GM19351 (cell line): ENCODE results near the gene TPPP2.
"Not testable (repeated sequence)": the region's sequence is repeated elsewhere in the genome, so short reads cannot be mapped to it uniquely, and the experiment has no call there.

Experiments used
- ATAC-seq: cut with Tn5 transposase; IDR thresholded peaks from one replicate; pipeline ENCODE4 v1.9.1; 2021; ENCODE audit warnings: mild to moderate bottlenecking, moderate library complexity; ENCODE audit not compliant: unreplicated experiment

Gene TPPP2

DNA sequence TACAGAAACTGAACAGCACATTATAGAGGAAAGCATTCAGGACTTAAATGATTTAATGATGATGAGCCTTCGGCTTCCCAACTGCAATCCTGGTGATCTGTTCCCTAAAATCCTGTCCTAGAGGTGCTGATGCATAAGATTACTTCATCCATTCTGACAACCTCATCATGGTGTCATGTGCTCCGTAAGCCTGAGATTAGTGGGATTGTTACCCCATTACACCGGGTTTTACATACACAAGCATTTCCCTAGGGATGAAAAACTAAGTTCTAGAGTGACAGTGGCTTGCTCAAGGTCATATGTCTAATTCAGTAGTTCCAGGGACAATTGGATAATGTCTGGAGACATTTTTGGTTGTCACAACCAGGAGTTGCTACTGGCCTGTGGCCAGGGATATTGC lies 7.1 kb downstream of the TPPP2 start:
- no peak for ATAC-seq

GRCh38 chr14:21038441-21039422 lies 8.7 kb downstream of the TPPP2 start:
- ATAC-seq = no peak

DNA sequence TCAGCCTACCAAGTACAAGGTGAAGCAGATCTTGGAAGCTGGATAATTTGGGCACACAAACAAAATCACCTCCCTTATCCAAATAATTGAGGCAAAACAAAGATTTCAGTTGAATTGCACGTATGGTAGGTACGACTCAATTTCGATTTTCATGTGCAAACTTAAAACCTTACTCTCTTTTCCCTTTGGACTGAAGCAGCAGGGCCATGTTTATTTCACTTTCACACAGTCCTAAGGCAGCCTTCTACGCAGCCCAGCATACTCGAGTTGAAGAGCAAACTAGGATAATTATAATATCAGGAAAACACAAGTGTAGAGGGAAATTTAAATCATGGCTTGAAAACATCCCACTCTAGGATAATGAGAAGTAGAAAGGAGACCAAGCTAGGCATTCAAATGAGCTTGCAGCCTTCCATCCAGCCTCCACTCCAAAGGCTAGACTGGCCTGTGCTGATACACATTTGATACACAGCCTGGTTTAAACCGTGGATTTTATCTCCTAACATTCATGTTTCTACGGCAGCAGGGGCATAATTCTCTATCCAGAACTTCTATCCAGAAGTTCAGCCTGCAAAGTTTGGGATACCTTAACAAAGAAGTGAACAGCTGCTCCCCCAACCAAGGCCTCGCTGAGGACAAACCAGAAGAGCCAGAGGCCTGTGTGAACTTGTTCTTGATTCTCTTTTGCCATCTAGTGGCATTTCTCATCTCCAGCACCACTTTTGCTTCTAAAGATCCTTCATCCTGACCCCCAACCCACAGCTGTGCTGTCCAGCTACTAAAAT lies 9.8 kb downstream of the TPPP2 start:
- ATAC-seq = no peak

- ATAC-seq = no peak
These were observed 10.4 kb downstream of the TPPP2 start for GRCh38 chr14:21040370-21040925.

DNA sequence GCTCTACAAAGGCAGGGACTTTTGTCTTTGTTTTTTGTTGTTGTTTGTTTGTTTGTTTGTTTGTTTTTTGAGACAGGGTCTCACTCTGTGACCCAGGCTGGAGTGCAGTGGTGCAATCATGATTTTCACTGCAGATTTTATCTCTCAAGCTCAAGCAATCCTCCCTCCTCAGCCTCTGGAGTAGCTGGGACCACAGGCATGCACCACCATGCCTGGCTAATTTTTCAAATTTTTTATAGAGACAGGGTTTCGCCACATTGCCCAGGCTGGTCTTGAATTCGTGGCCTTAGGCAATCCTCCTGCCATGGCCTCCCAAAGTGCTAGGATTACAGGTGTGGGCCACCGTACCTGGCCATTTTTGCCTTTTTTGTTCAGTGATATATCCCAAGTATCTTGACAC lies 10.9 kb downstream of the TPPP2 start:
- ATAC-seq = not testable (repeated sequence)

GRCh38 chr14:21041676-21042433 lies 11.8 kb downstream of the TPPP2 start, which contains the start of gene RNASE7:
TSS of gene RNASE7 (plus strand) at chr14:21042362. CDS start at chr14:21042993, 631 bp downstream.
- no peak for ATAC-seq

GRCh38 chr14:21042918-21043317 lies 12.9 kb downstream of the TPPP2 start:
- ATAC-seq = no peak

GRCh38 chr14:21043387-21043973 lies 13.5 kb downstream of the TPPP2 start:
- ATAC-seq = no peak

DNA sequence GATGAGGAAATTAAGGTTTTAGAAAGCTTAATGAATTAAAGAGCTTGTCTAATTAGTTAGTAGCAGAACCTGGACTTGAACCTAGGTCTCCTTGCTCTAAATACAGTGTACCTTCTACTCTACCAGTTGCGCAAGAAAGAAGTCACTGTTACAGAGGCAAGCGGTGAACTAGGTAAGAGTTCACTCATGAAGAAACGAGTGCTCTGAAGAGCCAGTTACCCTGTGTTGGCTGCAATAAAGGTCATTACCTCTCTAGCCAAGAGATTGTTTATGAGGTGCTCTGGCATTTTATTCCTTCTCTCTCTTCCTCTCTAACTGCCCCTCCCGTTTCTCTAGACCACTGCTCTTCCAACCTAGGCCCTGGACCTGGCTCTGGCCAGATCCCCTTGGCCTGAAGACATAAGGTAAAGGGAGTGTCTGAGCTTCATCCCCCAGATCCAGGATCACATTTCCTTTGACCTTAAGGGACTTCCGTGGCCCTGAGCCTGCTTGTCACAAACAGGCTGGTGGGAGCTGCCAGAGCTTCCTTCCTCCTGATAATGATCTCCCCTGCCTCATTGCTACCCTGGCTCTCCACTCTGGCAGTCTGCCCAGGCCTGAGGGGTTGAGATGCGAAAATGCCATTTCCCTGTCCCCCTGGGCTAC lies 14.1 kb downstream of the TPPP2 start:
- no peak for ATAC-seq

- no peak for ATAC-seq
These were observed 17.4 kb downstream of the TPPP2 start for GRCh38 chr14:21047378-21047781.

DNA sequence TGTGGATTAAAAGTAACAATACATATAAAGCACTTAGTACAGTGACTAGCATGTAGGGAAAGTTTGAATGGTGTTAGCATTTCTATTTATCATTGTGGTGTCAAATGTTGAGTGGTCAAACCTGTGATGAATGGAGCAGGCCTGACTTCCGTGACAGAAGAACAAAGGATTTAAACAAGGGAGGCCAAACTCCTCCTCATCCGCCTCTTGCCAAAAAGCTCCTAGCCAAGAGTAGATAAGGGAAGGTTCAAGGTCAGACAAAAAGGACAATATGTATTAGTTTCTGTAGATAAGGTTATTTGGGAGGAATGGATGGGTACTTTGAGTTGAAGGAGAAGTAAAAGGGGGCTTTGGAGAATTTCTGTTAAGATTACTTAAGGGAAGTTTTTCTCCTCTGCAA lies 18.6 kb downstream of the TPPP2 start:
- ATAC-seq = no peak

GRCh38 chr14:21049271-21049673 lies 19.3 kb downstream of the TPPP2 start:
- ATAC-seq = no peak

DNA sequence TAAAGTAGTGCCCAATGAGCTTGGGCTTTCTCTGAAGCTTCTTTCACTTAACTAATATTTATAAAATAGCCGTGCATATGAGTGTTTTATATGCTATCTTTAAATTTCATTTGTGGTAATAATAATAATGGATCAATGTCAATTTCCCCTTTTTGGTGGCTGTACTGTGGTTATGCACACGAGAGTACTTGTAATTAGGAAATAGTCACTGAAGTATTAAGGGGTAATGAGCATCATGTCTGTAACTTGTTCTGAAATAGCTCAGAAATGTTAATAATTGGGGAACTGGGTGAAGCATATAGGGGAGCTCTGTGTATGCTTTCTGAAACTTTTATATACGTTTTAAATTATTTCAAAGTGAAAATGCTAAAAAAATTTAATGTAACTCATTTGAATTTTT lies 20.6 kb downstream of the TPPP2 start:
- no peak for ATAC-seq

DNA sequence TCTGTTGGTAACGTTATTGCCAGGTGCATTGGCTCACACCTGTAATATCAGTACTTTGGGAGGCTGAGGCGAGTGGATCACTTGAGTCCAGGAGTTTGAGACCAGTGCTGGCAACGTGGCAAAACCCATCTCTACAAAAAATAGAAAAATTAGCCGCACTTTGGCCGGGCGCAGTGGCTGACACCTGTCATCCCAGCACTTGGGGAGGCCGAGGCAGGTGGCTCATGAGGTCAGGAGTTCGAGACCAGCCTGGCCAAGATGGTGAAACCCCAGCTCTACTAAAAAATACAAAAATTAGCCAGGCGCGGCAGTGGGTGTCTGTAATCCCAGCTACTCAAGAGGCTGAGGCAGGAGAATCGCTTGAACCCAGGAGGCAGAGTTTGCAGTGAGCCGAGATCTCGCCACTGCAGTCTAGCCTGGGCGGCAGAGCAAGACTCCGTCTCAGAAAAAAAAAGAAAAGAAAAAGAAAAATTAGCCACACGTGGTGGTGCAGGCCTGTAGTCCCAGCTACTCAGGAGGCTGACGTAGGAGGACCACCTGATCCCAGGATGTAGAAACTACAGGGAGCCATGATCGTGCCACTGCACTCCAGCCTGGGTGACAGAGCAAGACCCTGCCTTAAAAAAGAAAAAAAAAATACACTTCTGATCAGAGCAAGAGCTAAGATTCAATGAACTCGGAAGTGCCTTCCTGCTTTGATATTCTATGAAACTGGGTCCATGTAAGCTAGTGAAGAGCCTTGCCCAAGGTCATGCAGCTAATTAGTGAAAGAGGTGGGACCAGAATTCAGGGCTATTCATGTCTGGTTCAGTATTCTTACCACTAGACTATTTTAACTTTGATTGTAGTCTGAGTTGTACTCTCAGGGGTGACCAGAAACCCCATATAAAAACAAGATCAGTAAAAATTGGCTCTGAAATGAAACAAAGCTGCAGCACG lies 23.4 kb downstream of the TPPP2 start:
- no peak for ATAC-seq

DNA sequence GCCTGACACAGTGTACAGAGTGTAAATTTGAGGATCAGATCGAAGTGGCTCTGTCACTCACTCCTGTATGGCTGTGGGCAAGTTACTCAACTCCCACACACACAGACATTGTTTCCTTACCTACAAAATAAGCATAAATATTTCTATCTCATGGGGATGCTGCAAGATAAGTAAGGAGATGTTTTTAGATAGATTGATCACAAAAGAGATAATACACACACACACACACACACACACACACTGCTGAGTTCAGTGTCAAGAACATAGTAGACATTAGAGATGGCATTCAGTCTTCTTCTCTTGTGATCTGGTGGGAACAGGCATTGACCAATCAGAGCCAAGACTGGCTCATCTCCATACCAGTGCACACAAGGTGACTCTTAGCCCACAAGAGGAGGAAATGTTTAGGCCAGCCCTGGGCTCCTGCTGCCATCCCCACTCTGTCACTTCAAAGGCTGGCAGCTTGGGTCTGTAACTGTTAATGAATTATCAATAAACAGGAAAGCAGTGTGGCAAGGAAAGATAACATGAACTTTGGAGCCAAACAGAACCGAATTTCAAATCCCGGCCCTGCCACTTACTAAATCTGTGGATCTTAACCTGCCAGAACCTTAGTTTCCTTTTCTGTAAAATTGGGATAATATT lies 24.2 kb downstream of the TPPP2 start:
- no peak for ATAC-seq

DNA sequence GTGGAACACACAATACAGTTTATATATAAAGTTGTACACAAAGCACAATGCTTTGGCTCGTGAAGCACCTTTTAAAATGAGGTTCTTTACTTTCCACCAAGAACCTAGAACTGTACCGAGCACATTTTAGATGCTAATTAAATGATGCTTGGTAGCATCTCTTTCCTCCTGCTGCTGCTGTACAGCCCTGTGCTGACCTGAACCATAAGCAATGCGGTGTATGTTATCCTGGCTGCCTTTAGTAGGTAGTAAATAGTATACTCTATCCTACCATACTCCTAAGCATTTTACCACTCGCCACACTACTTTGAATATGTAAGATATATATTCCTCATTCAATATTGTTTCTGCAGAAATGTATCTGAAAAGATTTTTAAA lies 24.7 kb downstream of the TPPP2 start:
- ATAC-seq = no peak

- no peak for ATAC-seq
These were observed 25.6 kb downstream of the TPPP2 start for GRCh38 chr14:21055432-21056117.
